A549 (cell line): Measurements from ENCODE around the gene CRIP2.

Source experiments
- BCL3 ChIP-seq: fragments of >200 bp; sonication (Bioruptor Twin); formaldehyde crosslinking; IDR thresholded peaks from 3 replicates; pipeline ENCODE4 v1.6.1; 2016
- CEBPB ChIP-seq, 2 experiments: fragments of >200 bp in 1 of 2; sonication (Bioruptor Twin) in 1 of 2; formaldehyde crosslinking in 1 of 2; IDR thresholded peaks; 2 replicates each; pipeline ENCODE4 v1.6.1; 2012 to 2016
- CTCF ChIP-seq: fragments of >200 bp; sonication (Bioruptor Twin); formaldehyde crosslinking; IDR thresholded peaks from 3 replicates; pipeline ENCODE4 v1.5.1; 2016
- EP300 ChIP-seq, 2 experiments: fragments of >200 bp; sonication (Bioruptor Twin); formaldehyde crosslinking; IDR thresholded peaks; 2 replicates in 1 of 2; 3 replicates in 1 of 2; pipeline ENCODE4 v1.6.1; 2016 to 2017
- HOXA7 ChIP-seq: fragments of 250-450 bp; sonication (Bioruptor Pico); IDR thresholded peaks from 2 replicates; pipeline ENCODE4 v1.5.0; 2020; ENCODE audit warnings: mild to moderate bottlenecking, moderate library complexity
- JUNB ChIP-seq: fragments of >200 bp; sonication (Bioruptor Twin); formaldehyde crosslinking; IDR thresholded peaks from 2 replicates; pipeline ENCODE4 v1.6.1; 2016
- NR3C1 ChIP-seq: fragments of >200 bp; sonication (Bioruptor Twin); formaldehyde crosslinking; IDR thresholded peaks from 3 replicates; pipeline ENCODE4 v1.6.1; 2017
- POLR2A ChIP-seq: IDR thresholded peaks from 2 replicates; pipeline ENCODE4 v1.6.1; 2012; ENCODE audit warnings: mild to moderate bottlenecking, low read length
- POLR2AphosphoS2 ChIP-seq: conservative IDR thresholded peaks from 2 replicates; pipeline ENCODE4 v1.6.1; 2012; ENCODE audit warnings: low read length, improper control_type of control experiment, inconsistent platforms
- RAD21 ChIP-seq, 2 experiments: fragments of >200 bp in 1 of 2; sonication (Bioruptor Twin) in 1 of 2; formaldehyde crosslinking in 1 of 2; IDR thresholded peaks in 1 of 2; conservative IDR thresholded peaks in 1 of 2; 2 replicates in 1 of 2; 3 replicates in 1 of 2; pipeline ENCODE4 v1.6.1; 2012 to 2018; ENCODE audit warnings: inconsistent platforms in 1 of 2
- SMC3 ChIP-seq: fragments of >200 bp; sonication (Bioruptor Twin); formaldehyde crosslinking; IDR thresholded peaks from 3 replicates; pipeline ENCODE4 v1.6.1; 2018; ENCODE audit warnings: inconsistent platforms
- ZNF302 ChIP-seq: fragments of 250-450 bp; sonication (Bioruptor Pico); IDR thresholded peaks from 2 replicates; pipeline ENCODE4 v1.9.0; 2021; ENCODE audit warnings: inconsistent platforms, mild to moderate bottlenecking, moderate library complexity
- TF ChIP-seq, protein P1 (sequence below): IDR thresholded peaks from 2 replicates; pipeline ENCODE4 v1.6.1; 2012

DNA sequence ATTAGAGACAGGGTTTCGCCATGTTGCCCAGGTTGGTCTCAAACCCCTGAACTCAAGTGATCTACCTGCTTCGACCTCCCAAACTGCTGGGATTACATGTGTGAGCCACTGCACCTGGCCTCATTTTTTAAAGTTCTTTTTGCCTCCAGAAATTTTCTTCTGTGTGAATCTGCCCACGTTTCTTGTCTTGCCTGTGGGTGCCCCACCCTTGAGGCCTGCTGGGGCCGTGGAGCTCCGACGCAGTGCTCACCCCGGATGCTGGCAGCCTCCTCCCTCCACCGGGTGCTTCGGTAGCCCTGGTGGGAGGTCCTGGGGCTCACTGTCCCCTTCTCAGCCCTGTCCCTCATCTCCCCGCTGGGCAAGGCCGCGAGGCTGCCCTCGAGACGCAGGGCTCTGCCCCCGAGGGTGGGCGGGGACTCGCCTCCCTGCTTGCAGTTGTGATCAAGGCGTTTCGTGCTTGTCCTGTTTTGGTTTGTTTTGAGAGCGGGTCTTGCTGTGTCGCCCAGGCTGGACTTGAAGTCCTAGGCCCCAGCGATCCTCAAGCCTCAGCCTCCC is 19.5 kb upstream of the CRIP2 start:
- TF ChIP-seq POLR2AphosphoS2 (no peak), CEBPB (IDR thresholded peaks at IDR 0.05) (no peak), CTCF (no peak), HOXA7 (CRISPR knock-in tag) (no peak), JUNB (no peak), POLR2A (no peak), EP300 (IDR thresholded peaks at IDR 0.05) (no peak), NR3C1 (no peak), ZNF302 (CRISPR knock-in tag) (no peak), RAD21 (conservative IDR thresholded peaks at IDR 0.05 in 1 of 2, IDR thresholded peaks at IDR 0.05 in 1 of 2) (no peak), SMC3 (no peak), BCL3 (no peak)
- TF ChIP-seq, protein P1, sequence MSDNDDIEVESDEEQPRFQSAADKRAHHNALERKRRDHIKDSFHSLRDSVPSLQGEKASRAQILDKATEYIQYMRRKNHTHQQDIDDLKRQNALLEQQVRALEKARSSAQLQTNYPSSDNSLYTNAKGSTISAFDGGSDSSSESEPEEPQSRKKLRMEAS, result no peak
